Inflammatory macrophage treated with lipopolysaccharide for 1 hour (primary cell): Measurements from ENCODE around the gene MCTP2.
A peak's percentile ranks its signal among the peaks of the same experiment; 100 is the strongest.
"Not testable (repeated sequence)": the region's sequence is repeated elsewhere in the genome, so short reads cannot be mapped to it uniquely, and the experiment has no call there.

ENCODE experiments used
- DNase-seq, 2 donors: peaks; one replicate each; pipeline ENCODE4 v3.0.0-alpha.2; 2020 to 2022

MCTP2 gene

GRCh38 chr15:94237903-94238302 is 6.5 kb downstream of the MCTP2 start:
- no peak for DNase-seq

GRCh38 chr15:94238539-94239118 is 7.3 kb downstream of the MCTP2 start:
- no peak for DNase-seq

GRCh38 chr15:94239474-94239873 is 8.1 kb downstream of the MCTP2 start:
- DNase-seq: no peak

- no peak for DNase-seq
These were observed 9.1 kb downstream of the MCTP2 start for GRCh38 chr15:94240480-94240879.

GRCh38 chr15:94242257-94242656 is 10.9 kb downstream of the MCTP2 start:
- DNase-seq: no peak

GRCh38 chr15:94243003-94243402 is 11.6 kb downstream of the MCTP2 start:
- not testable (repeated sequence) for DNase-seq

GRCh38 chr15:94243418-94243817 is 12.1 kb downstream of the MCTP2 start:
- DNase-seq: no peak

GRCh38 chr15:94246016-94246415 is 14.7 kb downstream of the MCTP2 start:
- no peak for DNase-seq

GRCh38 chr15:94247789-94248638 is 16.7 kb downstream of the MCTP2 start:
- no peak for DNase-seq

- no peak for DNase-seq
These were observed 19.4 kb downstream of the MCTP2 start for GRCh38 chr15:94250801-94251200.

- no peak for DNase-seq
These were observed 20.9 kb downstream of the MCTP2 start for GRCh38 chr15:94252223-94252766.

- DNase-seq: no peak
These were observed 21.6 kb downstream of the MCTP2 start for GRCh38 chr15:94252906-94253491.

- no peak for DNase-seq
These were observed 22.4 kb downstream of the MCTP2 start for GRCh38 chr15:94253742-94254141.

- no peak for DNase-seq
These were observed 24.2 kb downstream of the MCTP2 start for GRCh38 chr15:94255540-94255939.

- no peak for DNase-seq
These were observed 25.1 kb downstream of the MCTP2 start for GRCh38 chr15:94256511-94256910.

- not testable (repeated sequence) for DNase-seq
These were observed 26.4 kb downstream of the MCTP2 start for GRCh38 chr15:94257776-94258175.

- DNase-seq: no peak
These were observed 26.9 kb downstream of the MCTP2 start for GRCh38 chr15:94258246-94258645.

GRCh38 chr15:94259121-94259751 is 27.9 kb downstream of the MCTP2 start:
- peak in 1 of 2 donors; percentile 22 for DNase-seq

GRCh38 chr15:94259863-94260262 is 28.5 kb downstream of the MCTP2 start:
- no peak for DNase-seq

GRCh38 chr15:94262201-94262600 is 30.8 kb downstream of the MCTP2 start:
- no peak for DNase-seq

GRCh38 chr15:94263341-94264273 is 32.2 kb downstream of the MCTP2 start:
- DNase-seq: no peak

GRCh38 chr15:94265009-94265408 is 33.6 kb downstream of the MCTP2 start:
- DNase-seq: no peak
